ENCODE data around the gene CFHR1.
"Not testable (repeated sequence)": the region's sequence is repeated elsewhere in the genome, so short reads cannot be mapped to it uniquely, and the experiment has no call there.

DNA sequence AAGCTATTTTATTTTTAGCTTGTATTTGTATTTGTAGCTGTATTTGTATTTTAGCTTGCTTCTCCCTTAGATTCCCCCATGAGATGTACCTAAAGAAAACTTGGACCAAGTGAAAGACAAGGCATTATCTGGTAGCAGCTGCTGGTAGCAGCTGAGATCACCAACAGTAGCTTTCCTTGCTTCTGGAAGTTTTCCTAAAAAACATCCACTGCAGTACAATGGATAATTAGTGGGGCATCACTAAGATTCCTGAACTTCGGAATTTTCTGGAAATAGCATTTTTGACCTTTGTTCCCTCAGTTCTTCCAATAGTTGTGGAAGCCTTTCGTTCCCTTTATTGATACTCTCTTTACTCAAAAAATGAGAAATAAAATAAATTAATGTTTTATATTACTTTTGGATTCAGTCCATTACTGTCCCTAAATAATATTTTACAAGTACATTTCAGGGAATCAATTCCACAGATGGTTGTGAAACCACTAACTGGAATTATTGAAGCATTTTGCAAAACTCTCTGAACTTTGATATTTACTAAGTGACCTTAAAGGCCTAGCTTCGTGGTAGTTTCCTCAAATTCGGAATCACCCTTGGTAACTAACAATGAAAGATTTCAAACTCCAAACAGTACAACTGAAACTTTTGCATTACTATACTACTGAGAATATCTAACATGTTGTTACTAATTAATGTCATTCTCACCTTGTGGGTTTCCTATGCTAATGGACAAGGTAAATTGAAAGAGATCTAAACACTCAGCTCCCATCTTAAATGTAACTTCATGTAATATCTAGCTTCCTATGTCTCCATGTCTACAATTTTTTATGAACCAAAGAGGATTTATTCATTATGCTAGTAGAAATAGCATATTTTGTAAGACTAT, 30.3 kb downstream of the CFHR1 start:
- not testable (repeated sequence) for TF ChIP-seq POLR2A (IDR thresholded peaks at IDR 0.05; ENCODE audit: borderline replicate concordance, extremely low read depth, insufficient read depth, insufficient read length); EZH2phosphoT487 (IDR thresholded peaks at IDR 0.05; ENCODE audit: borderline replicate concordance); TCF7L2 (IDR thresholded peaks at IDR 0.05; ENCODE audit: borderline replicate concordance, extremely low read depth, insufficient read depth, insufficient read length); SIN3A (IDR thresholded peaks at IDR 0.05; ENCODE audit: low read depth); RAD21 (IDR thresholded peaks at IDR 0.05; ENCODE audit: low read depth)
- TF ChIP-seq, protein P1, sequence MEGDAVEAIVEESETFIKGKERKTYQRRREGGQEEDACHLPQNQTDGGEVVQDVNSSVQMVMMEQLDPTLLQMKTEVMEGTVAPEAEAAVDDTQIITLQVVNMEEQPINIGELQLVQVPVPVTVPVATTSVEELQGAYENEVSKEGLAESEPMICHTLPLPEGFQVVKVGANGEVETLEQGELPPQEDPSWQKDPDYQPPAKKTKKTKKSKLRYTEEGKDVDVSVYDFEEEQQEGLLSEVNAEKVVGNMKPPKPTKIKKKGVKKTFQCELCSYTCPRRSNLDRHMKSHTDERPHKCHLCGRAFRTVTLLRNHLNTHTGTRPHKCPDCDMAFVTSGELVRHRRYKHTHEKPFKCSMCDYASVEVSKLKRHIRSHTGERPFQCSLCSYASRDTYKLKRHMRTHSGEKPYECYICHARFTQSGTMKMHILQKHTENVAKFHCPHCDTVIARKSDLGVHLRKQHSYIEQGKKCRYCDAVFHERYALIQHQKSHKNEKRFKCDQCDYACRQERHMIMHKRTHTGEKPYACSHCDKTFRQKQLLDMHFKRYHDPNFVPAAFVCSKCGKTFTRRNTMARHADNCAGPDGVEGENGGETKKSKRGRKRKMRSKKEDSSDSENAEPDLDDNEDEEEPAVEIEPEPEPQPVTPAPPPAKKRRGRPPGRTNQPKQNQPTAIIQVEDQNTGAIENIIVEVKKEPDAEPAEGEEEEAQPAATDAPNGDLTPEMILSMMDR (IDR thresholded peaks at IDR 0.05 in 2 of 3, conservative IDR thresholded peaks at IDR 0.05 in 1 of 3; ENCODE audit: borderline replicate concordance in 1 of 3, insufficient read depth in 1 of 3, low read depth in 2 of 3, low read length in 2 of 3), result not testable (repeated sequence)
- TF ChIP-seq, protein P2, sequence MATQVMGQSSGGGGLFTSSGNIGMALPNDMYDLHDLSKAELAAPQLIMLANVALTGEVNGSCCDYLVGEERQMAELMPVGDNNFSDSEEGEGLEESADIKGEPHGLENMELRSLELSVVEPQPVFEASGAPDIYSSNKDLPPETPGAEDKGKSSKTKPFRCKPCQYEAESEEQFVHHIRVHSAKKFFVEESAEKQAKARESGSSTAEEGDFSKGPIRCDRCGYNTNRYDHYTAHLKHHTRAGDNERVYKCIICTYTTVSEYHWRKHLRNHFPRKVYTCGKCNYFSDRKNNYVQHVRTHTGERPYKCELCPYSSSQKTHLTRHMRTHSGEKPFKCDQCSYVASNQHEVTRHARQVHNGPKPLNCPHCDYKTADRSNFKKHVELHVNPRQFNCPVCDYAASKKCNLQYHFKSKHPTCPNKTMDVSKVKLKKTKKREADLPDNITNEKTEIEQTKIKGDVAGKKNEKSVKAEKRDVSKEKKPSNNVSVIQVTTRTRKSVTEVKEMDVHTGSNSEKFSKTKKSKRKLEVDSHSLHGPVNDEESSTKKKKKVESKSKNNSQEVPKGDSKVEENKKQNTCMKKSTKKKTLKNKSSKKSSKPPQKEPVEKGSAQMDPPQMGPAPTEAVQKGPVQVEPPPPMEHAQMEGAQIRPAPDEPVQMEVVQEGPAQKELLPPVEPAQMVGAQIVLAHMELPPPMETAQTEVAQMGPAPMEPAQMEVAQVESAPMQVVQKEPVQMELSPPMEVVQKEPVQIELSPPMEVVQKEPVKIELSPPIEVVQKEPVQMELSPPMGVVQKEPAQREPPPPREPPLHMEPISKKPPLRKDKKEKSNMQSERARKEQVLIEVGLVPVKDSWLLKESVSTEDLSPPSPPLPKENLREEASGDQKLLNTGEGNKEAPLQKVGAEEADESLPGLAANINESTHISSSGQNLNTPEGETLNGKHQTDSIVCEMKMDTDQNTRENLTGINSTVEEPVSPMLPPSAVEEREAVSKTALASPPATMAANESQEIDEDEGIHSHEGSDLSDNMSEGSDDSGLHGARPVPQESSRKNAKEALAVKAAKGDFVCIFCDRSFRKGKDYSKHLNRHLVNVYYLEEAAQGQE (IDR thresholded peaks at IDR 0.05; ENCODE audit: low read depth), result not testable (repeated sequence)

Measured in HCT116 (cell line).